Neural progenitor cell (in vitro differentiated cells): ENCODE results near the gene WDR36.

ENCODE experiments used
- CTCF ChIP-seq: fragments of 200-600 bp; sonication (generic); IDR thresholded peaks from 2 replicates; pipeline ENCODE4 v1.5.1; 2017; ENCODE audit warnings: antibody characterized with exemption, mild to moderate bottlenecking
- EZH2 ChIP-seq: fragments of 200-600 bp; sonication (generic); IDR thresholded peaks from 2 replicates; pipeline ENCODE4 v1.6.1; 2017; ENCODE audit warnings: antibody characterized with exemption, mild to moderate bottlenecking, moderate library complexity
- EZH2phosphoT487 ChIP-seq: fragments of 200-600 bp; sonication (generic); IDR thresholded peaks from 2 replicates; pipeline ENCODE4 v1.6.1; 2017; ENCODE audit warnings: antibody characterized with exemption

- TF ChIP-seq CTCF (no peak), EZH2 (no peak), EZH2phosphoT487 (no peak)
These were observed 27.7 kb downstream of the WDR36 start for GRCh38 chr5:111119856-111120255.
